Measurements from ENCODE around the gene PMFBP1.

DNA sequence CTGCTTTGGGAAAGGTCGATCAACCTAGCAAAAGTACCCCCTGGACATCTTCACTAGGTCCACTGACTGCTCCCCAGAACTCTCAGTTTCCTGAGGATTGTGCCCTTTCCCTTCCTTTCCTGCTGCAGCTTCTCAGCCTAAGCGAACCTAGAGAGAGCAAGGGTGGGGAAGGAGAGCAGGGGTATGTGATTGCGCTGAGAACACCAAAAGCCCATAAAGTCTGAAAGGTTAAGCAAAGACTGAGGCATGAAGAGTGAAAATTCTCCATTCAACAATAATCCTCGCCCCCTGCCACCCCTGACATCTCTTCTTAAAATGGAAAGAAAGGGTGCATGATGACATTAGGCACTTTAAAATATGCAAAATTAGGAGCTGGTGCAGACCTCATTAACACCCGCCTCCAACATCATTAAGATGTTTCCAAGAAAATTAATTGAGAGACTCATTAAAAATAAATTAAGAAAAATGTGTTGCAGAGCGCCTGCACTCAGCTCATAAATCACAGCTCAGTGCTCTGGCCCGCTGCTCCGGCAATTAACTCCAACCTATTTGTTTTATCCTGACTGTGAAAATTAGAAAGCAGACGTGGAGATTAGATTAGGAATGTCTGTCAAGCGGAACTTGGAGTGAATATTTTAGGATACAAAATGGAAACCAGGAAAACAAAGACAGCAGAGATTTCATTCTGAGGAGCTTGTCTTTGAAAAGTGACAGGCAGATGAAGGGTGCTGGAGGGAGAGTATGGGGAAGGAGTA, 49.1 kb upstream of the PMFBP1 start:
- TF ChIP-seq, protein P1, sequence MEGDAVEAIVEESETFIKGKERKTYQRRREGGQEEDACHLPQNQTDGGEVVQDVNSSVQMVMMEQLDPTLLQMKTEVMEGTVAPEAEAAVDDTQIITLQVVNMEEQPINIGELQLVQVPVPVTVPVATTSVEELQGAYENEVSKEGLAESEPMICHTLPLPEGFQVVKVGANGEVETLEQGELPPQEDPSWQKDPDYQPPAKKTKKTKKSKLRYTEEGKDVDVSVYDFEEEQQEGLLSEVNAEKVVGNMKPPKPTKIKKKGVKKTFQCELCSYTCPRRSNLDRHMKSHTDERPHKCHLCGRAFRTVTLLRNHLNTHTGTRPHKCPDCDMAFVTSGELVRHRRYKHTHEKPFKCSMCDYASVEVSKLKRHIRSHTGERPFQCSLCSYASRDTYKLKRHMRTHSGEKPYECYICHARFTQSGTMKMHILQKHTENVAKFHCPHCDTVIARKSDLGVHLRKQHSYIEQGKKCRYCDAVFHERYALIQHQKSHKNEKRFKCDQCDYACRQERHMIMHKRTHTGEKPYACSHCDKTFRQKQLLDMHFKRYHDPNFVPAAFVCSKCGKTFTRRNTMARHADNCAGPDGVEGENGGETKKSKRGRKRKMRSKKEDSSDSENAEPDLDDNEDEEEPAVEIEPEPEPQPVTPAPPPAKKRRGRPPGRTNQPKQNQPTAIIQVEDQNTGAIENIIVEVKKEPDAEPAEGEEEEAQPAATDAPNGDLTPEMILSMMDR (IDR thresholded peaks at IDR 0.05), result no peak
- no peak for TF ChIP-seq POLR2A (IDR thresholded peaks at IDR 0.05)

All from uterus (tissue), 2 donors.